Activated naive CD4-positive, alpha-beta T cell treated with anti-CD3 and anti-CD28 coated beads, Interleukin-2, amount 50 U/mL, for 24 hours (primary cell): ENCODE data around the gene SLC10A7.

ENCODE experiments used
- H3K27ac Mint-ChIP-seq: one replicate; pipeline ENCODE4 v1.8.0; 2021; ENCODE audit warnings: mild to moderate bottlenecking, mixed read lengths
- H3K27me3 Mint-ChIP-seq: one replicate; pipeline ENCODE4 v1.8.0; 2021; ENCODE audit warnings: mixed read lengths
- H3K36me3 Mint-ChIP-seq: one replicate; pipeline ENCODE4 v1.8.0; 2021; ENCODE audit warnings: mixed read lengths
- H3K4me1 Mint-ChIP-seq: one replicate; pipeline ENCODE4 v1.8.0; 2021; ENCODE audit warnings: mixed read lengths
- H3K4me3 Mint-ChIP-seq: one replicate; pipeline ENCODE4 v1.8.0; 2021; ENCODE audit warnings: mild to moderate bottlenecking, mixed read lengths
- H3K9me3 Mint-ChIP-seq: one replicate; pipeline ENCODE4 v1.8.0; 2021; ENCODE audit warnings: mixed read lengths

The SLC10A7 gene

DNA sequence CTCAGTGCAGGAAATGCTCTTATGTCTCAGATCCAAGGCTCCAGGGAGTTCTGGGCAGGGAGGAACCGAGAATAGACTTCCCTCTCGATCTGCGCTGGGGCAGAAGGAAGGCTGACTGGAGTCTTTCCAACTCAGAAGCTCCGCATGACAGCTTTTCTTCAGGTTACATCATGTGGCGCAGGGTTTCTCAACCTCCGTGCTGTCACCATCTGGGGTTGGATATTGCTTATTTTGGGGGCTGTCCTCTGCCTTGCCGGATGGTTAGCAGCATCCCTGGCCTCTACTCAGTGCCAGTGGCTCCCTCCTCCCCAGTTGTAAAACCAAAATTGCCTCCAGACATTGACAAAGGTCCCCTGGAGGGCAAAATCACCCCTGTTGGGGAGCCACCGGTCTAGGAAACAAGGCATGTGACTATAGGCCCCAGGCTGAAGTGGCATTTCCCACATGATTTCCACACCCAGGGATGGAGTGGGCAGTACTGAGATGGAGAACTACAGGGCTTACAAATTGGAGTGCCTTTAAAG lies 286.0 kb downstream of the SLC10A7 start:
- Mint-ChIP-seq H3K27ac (no peak overlapping the region), H3K27me3 (peaks cover 1% of the 10 kb centered on the region), H3K4me3 (no peak overlapping the region), H3K9me3 (no peaks in the 10 kb centered on the region), H3K4me1 (no peaks in the 10 kb centered on the region), H3K36me3 (no peaks in the 10 kb centered on the region)

DNA sequence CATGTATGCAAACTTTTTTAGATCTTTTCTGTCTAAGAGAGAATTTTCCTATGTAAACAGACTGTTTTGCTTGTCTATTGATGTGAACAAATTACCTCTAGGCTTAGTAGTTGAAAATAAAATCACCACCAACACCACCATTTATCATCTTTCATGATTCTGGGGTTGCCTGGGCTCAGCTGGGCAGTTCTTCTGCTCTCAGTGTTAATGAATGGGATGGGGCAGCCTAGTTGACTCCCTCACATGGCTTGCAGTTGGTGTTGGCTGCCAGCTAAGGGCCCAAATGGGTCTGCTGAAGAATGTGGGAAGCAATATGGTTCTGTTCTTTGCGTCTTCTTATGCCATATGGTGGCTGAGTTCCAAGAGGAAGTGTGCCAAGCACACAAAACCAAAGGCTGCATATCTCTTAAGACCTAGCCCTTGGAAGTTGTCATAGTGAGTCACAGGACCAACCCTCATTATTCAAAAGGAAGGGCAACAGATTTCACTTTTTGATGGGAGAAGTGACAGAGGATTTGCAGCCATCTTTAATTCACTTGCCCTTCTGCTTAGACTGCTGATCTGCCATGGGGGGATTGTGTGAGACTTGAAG lies 289.5 kb downstream of the SLC10A7 start:
- Mint-ChIP-seq H3K27me3 (no peaks in the 10 kb centered on the region), H3K9me3 (no peaks in the 10 kb centered on the region), H3K27ac (no peak overlapping the region), H3K4me1 (no peaks in the 10 kb centered on the region), H3K4me3 (no peak overlapping the region), H3K36me3 (no peaks in the 10 kb centered on the region)

DNA sequence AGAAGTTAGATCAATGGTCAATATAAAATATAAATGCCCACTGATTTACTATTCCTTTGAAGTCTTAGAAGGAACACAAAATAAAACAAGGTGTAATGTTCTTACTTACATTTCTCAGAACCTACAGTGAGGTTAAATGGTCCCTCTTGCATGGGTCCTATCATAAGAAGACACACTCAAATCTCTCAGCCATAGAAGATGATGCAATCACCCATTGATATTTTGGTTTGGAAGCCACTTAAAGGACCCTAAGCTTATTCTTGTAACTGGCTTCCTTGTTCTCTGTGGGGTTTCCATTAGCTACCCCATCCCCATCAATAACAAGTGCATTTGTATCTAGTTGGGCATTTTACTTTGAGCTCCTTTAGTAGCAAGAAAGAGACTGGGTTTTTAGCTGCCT lies 292.3 kb downstream of the SLC10A7 start:
- H3K4me3 Mint-ChIP-seq = no peak overlapping the region
- H3K27ac Mint-ChIP-seq = no peak overlapping the region
- H3K27me3 Mint-ChIP-seq = no peaks in the 10 kb centered on the region
- H3K9me3 Mint-ChIP-seq = no peaks in the 10 kb centered on the region
- H3K4me1 Mint-ChIP-seq = no peaks in the 10 kb centered on the region
- H3K36me3 Mint-ChIP-seq = no peaks in the 10 kb centered on the region

DNA sequence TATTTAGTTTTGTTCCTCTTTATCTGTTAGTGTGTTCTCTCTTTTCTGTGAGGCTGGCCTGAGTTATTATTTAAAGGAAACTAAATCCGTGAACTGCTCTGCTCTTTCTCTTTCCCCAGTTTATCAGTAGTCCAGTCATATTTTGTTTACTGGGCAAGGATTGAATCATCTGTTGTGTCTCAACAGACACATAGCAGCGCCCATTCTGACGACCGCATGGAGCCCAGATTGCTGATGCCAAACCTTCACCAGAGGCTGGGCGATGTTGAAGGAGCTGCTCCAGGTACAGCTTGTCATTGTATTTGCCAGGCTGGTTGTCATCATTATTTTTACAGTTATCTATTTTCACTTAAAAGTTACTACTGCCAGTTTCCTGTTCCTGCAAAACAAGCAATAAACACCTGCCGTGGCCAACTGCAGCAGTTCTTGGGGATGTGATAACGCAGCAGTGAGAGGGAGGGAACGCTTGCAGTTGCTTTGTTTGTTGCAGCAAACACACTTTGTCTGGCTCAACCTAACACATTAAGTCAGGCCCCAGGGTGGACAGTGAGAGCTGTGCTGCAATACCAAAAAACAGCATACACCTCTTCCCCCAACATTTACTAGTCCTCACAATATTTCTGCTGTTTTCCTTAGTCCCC lies 297.3 kb downstream of the SLC10A7 start:
- H3K9me3 Mint-ChIP-seq = no peaks in the 10 kb centered on the region
- H3K27ac Mint-ChIP-seq = no peak overlapping the region
- H3K36me3 Mint-ChIP-seq = no peaks in the 10 kb centered on the region
- no peaks in the 10 kb centered on the region for H3K27me3 Mint-ChIP-seq
- no peak overlapping the region for H3K4me3 Mint-ChIP-seq
- no peaks in the 10 kb centered on the region for H3K4me1 Mint-ChIP-seq

DNA sequence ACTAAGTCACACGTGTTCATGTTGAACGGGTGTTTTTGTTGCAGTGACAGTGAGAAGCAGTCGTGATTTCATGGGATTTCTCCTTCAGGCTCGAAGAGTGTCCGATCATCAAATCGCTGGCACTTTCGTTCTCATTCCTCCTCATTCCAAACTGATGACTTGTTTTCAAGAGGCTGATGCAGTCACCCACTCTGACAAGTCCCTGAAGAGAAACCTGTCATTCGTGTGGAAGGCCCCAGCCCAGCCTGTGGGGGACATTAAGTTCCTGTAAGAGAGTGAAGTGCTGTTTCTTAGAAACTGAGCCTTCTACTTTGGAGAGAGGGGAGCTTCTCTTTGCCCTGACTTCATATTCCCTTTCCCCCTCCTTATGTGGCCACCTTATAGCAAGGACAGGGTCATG lies 299.4 kb downstream of the SLC10A7 start:
- Mint-ChIP-seq H3K27me3 (no peaks in the 10 kb centered on the region), H3K36me3 (no peaks in the 10 kb centered on the region), H3K4me3 (no peak overlapping the region), H3K4me1 (no peaks in the 10 kb centered on the region), H3K9me3 (no peaks in the 10 kb centered on the region), H3K27ac (no peak overlapping the region)

DNA sequence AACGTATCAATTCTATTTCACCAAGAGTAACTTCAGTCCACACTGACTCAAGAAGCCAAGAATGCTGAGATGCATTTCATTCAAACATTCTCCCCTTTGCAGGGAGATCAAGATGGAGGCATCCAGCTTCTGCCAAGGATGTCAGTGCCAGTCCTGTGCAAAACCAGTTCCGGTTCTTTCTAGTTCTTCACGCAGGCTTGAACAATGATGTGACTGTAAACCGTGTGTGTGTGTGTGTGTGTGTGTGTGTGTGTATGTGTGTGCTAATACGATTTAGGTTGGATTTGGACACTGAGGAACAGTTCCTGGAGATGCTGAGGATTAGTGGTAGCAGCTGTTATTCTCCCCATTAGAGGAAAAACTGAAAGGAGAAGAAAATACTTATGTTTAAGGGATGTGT lies 307.5 kb downstream of the SLC10A7 start, which contains the start of gene REELD1:
TSS of gene REELD1 (plus strand) at position 301 of the 400 bp plus-strand sequence. CDS start 2,415 bp downstream, outside the sequence.
- Mint-ChIP-seq H3K27me3 (no peaks in the 10 kb centered on the region), H3K27ac (no peak within 1 kb of the TSS), H3K4me3 (no peak within 1 kb of the TSS), H3K36me3 (no peaks in the 10 kb centered on the region), H3K4me1 (no peaks in the 10 kb centered on the region), H3K9me3 (no peaks in the 10 kb centered on the region)

DNA sequence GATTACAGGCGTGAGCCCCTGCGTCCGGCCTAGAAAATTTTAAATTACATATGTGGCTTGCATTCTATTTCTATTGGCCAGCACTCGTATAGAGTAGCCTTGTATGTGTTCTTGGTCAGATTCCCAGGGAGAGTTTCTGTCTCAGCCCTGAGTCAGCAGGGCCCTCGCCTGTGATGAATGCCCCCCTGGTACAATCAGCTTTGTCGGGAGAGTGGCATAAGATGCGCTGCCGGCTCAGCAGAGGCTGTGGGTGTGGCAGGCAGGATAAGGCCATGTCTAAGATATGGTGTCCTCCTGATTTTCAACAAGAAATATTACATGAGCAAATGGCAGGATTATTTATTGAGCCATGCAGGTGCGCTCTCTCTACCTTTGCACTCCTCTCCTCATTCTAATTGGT lies 309.0 kb downstream of the SLC10A7 start:
- Mint-ChIP-seq H3K36me3 (no peaks in the 10 kb centered on the region), H3K4me3 (no peak overlapping the region), H3K27me3 (no peaks in the 10 kb centered on the region), H3K27ac (no peak overlapping the region), H3K9me3 (no peaks in the 10 kb centered on the region), H3K4me1 (no peaks in the 10 kb centered on the region)

DNA sequence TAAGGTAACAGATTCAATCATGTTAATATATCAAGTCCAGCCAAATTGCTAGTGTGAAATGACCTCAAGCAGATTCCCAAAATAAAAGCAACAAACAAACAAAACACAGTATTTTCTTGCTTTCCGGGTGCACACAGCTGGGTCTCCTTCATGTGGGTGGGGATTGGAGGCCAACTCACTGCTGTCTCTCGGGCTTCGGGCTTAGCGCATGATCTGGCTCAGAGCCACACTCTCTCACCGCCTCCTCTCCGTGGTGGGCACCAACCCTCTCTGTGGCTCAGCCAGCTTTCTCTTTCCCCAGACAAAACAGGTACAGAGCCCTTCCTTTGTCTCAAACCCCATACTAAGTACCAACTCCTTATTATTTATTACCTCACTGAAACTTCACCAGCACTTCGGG lies 310.3 kb downstream of the SLC10A7 start:
- Mint-ChIP-seq H3K4me1 (no peaks in the 10 kb centered on the region), H3K4me3 (no peak overlapping the region), H3K27ac (no peak overlapping the region), H3K36me3 (peaks cover 2% of the 10 kb centered on the region), H3K9me3 (no peaks in the 10 kb centered on the region), H3K27me3 (no peaks in the 10 kb centered on the region)

DNA sequence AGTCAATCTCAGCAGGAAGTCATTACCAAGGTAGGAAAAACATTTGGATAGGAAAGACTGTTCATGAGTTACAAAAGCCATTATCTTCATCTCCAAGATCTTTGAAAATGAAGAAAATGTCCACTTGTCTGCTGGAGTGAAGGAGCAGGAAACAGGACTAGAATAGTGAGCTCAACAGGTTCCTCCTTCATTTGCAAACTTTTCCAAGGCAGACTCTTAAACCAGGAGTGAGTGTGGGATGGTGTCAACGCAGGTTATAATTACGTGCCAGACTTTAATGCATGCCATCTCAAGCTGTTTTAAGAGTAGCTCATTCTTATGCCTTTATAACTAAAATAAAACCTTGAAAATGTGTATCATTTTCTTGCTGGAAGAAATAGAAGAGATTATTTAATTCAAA lies 310.9 kb downstream of the SLC10A7 start:
- H3K4me1 Mint-ChIP-seq = no peaks in the 10 kb centered on the region
- no peak overlapping the region for H3K27ac Mint-ChIP-seq
- no peak overlapping the region for H3K4me3 Mint-ChIP-seq
- no peaks in the 10 kb centered on the region for H3K9me3 Mint-ChIP-seq
- peaks cover 2% of the 10 kb centered on the region for H3K36me3 Mint-ChIP-seq
- no peaks in the 10 kb centered on the region for H3K27me3 Mint-ChIP-seq

DNA sequence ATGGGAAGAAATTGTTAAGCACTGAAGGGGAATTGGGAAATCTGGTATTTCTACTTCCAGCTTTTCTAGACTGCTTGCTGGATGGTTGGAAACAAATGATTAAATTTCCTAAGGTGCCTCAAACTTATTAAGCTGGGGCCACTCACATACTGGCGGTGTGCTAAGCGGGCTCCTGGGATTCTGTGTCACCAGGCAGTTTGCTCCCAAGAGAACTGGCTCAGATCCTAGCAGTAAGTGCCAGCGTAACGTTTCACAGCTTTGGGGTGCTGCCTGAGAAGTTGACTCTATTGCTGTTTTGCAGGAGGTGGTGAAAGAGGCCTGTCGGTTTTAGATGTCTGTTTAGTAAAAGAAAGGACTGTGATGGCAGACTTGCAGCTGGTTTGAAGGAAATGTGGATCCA lies 314.3 kb downstream of the SLC10A7 start:
- Mint-ChIP-seq H3K4me1 (no peaks in the 10 kb centered on the region), H3K4me3 (no peak overlapping the region), H3K36me3 (peaks cover 20% of the 10 kb centered on the region), H3K27ac (no peak overlapping the region), H3K9me3 (no peaks in the 10 kb centered on the region), H3K27me3 (no peaks in the 10 kb centered on the region)
